OCI-LY7 (cell line): Measurements from ENCODE around the gene KCNT1. TPM values are rescaled to one million over a fixed set of nuclear protein-coding genes. Genes with fewer than 3 reads are reported as not detected.

ENCODE experiments used
- BruUV-seq: library from RNA; stranded (reverse); fragments of 400-500 nt; replicated peaks from 2 replicates; lab custom pipeline; 2021; lab: Mats Ljungman, UMichigan
- CTCF ChIA-PET: fragments of 300-600 bp; sonication (Branson Sonifier 250); formaldehyde crosslinking; loops from one replicate; lab custom pipeline; 2022; ENCODE audit warnings: antibody characterized with exemption; ENCODE audit not compliant: unreplicated experiment; lab: Charles Lee
- POLR2A ChIA-PET: fragments of 300-600 bp; sonication (Branson Sonifier 250); formaldehyde crosslinking; loops from one replicate; lab custom pipeline; 2022; ENCODE audit warnings: antibody characterized with exemption; lab: Charles Lee
- DNase-seq: peaks from one replicate; pipeline ENCODE4 v3.0.0-alpha.2; 2015; ENCODE audit warnings: low spot score
- H2AFZ ChIP-seq: fragments of 200-600 bp; sonication (generic), shearing (Covaris generic); 2 replicates; pipeline ENCODE4 v1.6.1; 2014; ENCODE audit warnings: mild to moderate bottlenecking, antibody characterized with exemption, low read length, moderate library complexity
- H3K27ac ChIP-seq: fragments of 200-600 bp; sonication (generic); 2 replicates; pipeline ENCODE4 v1.5.1; 2014; ENCODE audit warnings: mixed run types, low read depth, mild to moderate bottlenecking, moderate library complexity, low read length, inconsistent platforms; ENCODE audit not compliant: poor library complexity, severe bottlenecking
- H3K36me3 ChIP-seq: fragments of 200-600 bp; sonication (generic); 2 replicates; pipeline ENCODE4 v1.6.1; 2014; ENCODE audit warnings: mild to moderate bottlenecking, antibody characterized with exemption, low read length, moderate library complexity, mixed read lengths; ENCODE audit not compliant: insufficient read depth
- H3K4me1 ChIP-seq: fragments of 200-600 bp; sonication (generic); 2 replicates; pipeline ENCODE4 v1.5.1; 2014; ENCODE audit warnings: mild to moderate bottlenecking, low read length; ENCODE audit not compliant: insufficient read depth, poor library complexity, severe bottlenecking
- H3K4me2 ChIP-seq: fragments of 200-600 bp; sonication (generic); 2 replicates; pipeline ENCODE4 v1.6.1; 2014; ENCODE audit warnings: mild to moderate bottlenecking, low read length
- H3K4me3 ChIP-seq: fragments of 200-600 bp; sonication (generic); 2 replicates; pipeline ENCODE4 v1.5.1; 2014; ENCODE audit warnings: mild to moderate bottlenecking, low read depth, low read length; ENCODE audit not compliant: poor library complexity, severe bottlenecking
- H3K79me2 ChIP-seq: fragments of 200-600 bp; sonication (generic); 2 replicates; pipeline ENCODE4 v1.6.1; 2016; ENCODE audit warnings: low read depth, mild to moderate bottlenecking, low read length, moderate library complexity, mixed read lengths; ENCODE audit not compliant: insufficient read depth
- H3K9me2 ChIP-seq: fragments of 200-600 bp; sonication (generic); 2 replicates; pipeline ENCODE4 v1.6.1; 2016; ENCODE audit warnings: mild to moderate bottlenecking, low read length, mixed read lengths; ENCODE audit not compliant: insufficient read depth
- H3K9me3 ChIP-seq: fragments of 200-600 bp; sonication (generic); 2 replicates; pipeline ENCODE4 v1.6.1; 2014; ENCODE audit warnings: mild to moderate bottlenecking, mixed run types, low read length, mixed read lengths
- H4K20me1 ChIP-seq: fragments of 200-600 bp; sonication (generic); 2 replicates; pipeline ENCODE4 v1.6.1; 2014; ENCODE audit warnings: mild to moderate bottlenecking, antibody characterized with exemption, low read length, moderate library complexity, mixed read lengths; ENCODE audit not compliant: insufficient read depth
- EZH2phosphoT487 ChIP-seq: fragments of 200-600 bp; sonication (generic); IDR thresholded peaks from 2 replicates; pipeline ENCODE4 v1.6.1; 2018; ENCODE audit warnings: low read depth, borderline replicate concordance, mild to moderate bottlenecking, mixed run types, antibody characterized with exemption, low read length, moderate library complexity, mixed read lengths
- intact Hi-C: fragments of 100-400 bp; cut with micrococcal nuclease; formaldehyde crosslinking; loops from one replicate; pipeline ENCODE4 v1.10.0; 2022; ENCODE audit not compliant: unreplicated experiment
- total RNA-seq, 2 experiments: library from RNA; depleted of rRNA in 1 of 2; stranded (reverse); fragments of >200 nt in 1 of 2; shearing (Covaris generic) in 1 of 2; gene quantifications; 2 replicates each; pipeline ENCODE4 v1.2.3, GENCODE V29; 2014 to 2022
- TF ChIP-seq, protein P1 (sequence below): fragments of 200-600 bp; sonication (generic); conservative IDR thresholded peaks from 2 replicates; pipeline ENCODE4 v1.5.1; 2014; ENCODE audit warnings: mild to moderate bottlenecking, antibody characterized with exemption, low read length, moderate library complexity, mixed read lengths

The KCNT1 gene
- total RNA-seq, 2 experiments from 2014 or later: not detected

DNA sequence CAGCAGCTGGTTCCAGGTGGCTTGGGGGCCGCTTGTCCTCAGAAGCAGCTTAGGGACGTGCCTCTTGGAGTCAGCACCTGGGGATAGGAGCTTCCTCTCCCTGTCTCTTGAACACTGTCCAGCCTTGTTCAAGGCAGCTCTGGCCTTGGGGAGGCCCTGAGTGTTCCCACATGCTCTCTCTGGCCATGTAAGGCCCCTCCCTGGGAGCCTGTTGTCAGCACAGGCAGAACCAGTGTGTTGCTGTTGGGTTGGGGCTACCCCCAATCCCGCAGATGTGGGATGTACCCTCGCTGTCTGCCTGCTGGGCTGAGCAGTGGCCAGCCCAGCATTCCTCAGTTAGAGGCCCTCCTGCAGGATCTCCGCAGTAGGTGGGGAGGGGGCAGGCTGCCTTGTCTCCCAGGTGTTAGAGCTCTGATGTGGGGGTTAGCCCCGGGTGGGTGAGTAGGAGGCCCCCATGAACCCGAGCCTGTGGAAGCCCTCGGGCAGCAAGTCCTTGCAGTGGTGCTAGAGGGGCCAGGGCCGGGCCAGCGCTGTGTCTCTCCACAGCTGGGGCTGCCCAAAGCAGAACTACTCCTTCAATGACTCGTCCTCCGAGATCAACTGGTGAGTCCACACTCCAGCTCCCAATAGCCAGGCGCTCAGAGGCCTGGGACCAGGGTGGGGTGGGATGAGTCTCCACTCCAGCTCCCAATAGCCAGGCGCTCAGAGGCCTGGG is 51.6 kb downstream of the KCNT1 start:
- Histone ChIP-seq H4K20me1 (no peaks in the 10 kb centered on the region), H3K79me2 (no peaks in the 10 kb centered on the region), H3K9me3 (no peaks in the 10 kb centered on the region), H2AFZ (no peak overlapping the region), H3K4me2 (no peak overlapping the region), H3K36me3 (no peaks in the 10 kb centered on the region), H3K9me2 (no peaks in the 10 kb centered on the region), H3K4me1 (no peaks in the 10 kb centered on the region), H3K27ac (no peak overlapping the region), H3K4me3 (no peak overlapping the region)
- no TSS peak for BruUV-seq
- CTCF ChIA-PET: no interaction called here
- intact Hi-C loops: no loop called here
- DNase-seq: no peak
- TF ChIP-seq, protein P1, sequence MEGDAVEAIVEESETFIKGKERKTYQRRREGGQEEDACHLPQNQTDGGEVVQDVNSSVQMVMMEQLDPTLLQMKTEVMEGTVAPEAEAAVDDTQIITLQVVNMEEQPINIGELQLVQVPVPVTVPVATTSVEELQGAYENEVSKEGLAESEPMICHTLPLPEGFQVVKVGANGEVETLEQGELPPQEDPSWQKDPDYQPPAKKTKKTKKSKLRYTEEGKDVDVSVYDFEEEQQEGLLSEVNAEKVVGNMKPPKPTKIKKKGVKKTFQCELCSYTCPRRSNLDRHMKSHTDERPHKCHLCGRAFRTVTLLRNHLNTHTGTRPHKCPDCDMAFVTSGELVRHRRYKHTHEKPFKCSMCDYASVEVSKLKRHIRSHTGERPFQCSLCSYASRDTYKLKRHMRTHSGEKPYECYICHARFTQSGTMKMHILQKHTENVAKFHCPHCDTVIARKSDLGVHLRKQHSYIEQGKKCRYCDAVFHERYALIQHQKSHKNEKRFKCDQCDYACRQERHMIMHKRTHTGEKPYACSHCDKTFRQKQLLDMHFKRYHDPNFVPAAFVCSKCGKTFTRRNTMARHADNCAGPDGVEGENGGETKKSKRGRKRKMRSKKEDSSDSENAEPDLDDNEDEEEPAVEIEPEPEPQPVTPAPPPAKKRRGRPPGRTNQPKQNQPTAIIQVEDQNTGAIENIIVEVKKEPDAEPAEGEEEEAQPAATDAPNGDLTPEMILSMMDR: no peak
- no peak for TF ChIP-seq EZH2phosphoT487
- POLR2A ChIA-PET: no interaction called here

DNA sequence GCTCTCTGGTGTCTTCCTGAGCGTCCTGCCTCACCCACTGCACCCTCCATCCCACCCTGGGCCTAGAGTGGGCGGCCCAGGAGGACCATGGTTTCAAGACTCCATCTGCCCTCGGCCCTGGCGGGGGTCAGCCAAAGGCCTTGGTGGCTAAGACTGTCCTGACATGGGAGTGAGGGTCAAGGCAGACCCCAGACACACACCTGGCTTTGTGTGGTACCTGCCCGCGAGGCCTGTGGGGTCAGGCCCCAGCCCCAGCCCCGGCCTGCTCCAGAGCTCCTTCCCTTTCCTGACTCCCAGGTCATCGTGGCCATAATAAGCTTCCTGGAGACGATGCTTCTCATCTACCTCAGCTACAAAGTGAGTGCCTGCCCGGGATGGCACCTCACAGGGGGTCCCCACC is 54.6 kb downstream of the KCNT1 start:
- Histone ChIP-seq H2AFZ (no peak overlapping the region), H3K9me3 (no peaks in the 10 kb centered on the region), H3K9me2 (no peaks in the 10 kb centered on the region), H3K79me2 (no peaks in the 10 kb centered on the region), H4K20me1 (no peaks in the 10 kb centered on the region), H3K4me3 (no peak overlapping the region), H3K4me2 (no peak overlapping the region), H3K4me1 (no peaks in the 10 kb centered on the region), H3K36me3 (no peaks in the 10 kb centered on the region), H3K27ac (no peak overlapping the region)
- POLR2A ChIA-PET: no interaction called here
- intact Hi-C loops: no loop called here
- DNase-seq: no peak
- TF ChIP-seq, protein P1: no peak
- CTCF ChIA-PET: no interaction called here
- BruUV-seq: no TSS peak

DNA sequence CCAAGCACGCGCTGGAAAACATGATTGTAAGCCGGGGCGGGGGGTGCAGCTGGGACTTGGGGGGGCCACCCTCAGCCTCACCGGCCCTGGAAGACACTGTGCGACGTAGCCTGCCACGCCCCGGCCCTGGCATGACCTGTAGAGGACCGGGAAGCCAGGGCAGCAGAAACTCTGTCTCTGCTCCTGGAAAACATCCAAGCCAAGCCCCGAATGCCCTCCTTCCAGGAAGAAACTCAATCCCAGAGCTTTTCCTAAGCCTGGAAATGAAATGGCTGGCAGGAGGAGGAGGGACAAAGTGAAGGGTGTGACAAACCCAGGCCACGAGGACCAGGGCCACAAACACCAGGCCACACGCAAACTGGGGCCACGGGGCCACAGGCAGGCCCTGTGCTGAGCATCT is 55.4 kb downstream of the KCNT1 start:
- ChIA-PET CTCF (no interaction called here), POLR2A (no interaction called here)
- H2AFZ ChIP-seq: no peak overlapping the region
- H3K79me2 ChIP-seq: no peaks in the 10 kb centered on the region
- H3K4me1 ChIP-seq: no peaks in the 10 kb centered on the region
- no peaks in the 10 kb centered on the region for H4K20me1 ChIP-seq
- no peaks in the 10 kb centered on the region for H3K9me2 ChIP-seq
- H3K9me3 ChIP-seq: no peaks in the 10 kb centered on the region
- H3K4me3 ChIP-seq: no peak overlapping the region
- intact Hi-C loops: no loop called here
- DNase-seq: no peak
- H3K4me2 ChIP-seq: no peak overlapping the region
- H3K27ac ChIP-seq: no peak overlapping the region
- H3K36me3 ChIP-seq: no peaks in the 10 kb centered on the region
- no peak for TF ChIP-seq EZH2phosphoT487
- no TSS peak for BruUV-seq
